Activated CD4-positive, alpha-beta T cell treated with anti-CD3 and anti-CD28 coated beads, Interleukin-2, amount 50 U/mL, for 4 hours (primary cell): ENCODE measurements around the gene HDAC11.
A peak's percentile ranks its signal among the peaks of the same experiment; 100 is the strongest.
"Not testable (repeated sequence)": the region's sequence is repeated elsewhere in the genome, so short reads cannot be mapped to it uniquely, and the experiment has no call there.

Experiments
- DNase-seq, 2 experiments: peaks; one replicate each; pipeline ENCODE4 v3.0.0-alpha.2; 2020

Gene HDAC11

GRCh38 chr3:13493867-13494441, 13.8 kb downstream of the HDAC11 start:
- no peak for DNase-seq

- no peak for DNase-seq
Observed at GRCh38 chr3:13494463-13495350, 14.6 kb downstream of the HDAC11 start.

- no peak for DNase-seq
Observed at GRCh38 chr3:13495351-13495813, 15.3 kb downstream of the HDAC11 start.

GRCh38 chr3:13495921-13496723, 16.0 kb downstream of the HDAC11 start:
- DNase-seq = peak; percentile 57 to 62

- no peak for DNase-seq
Observed at GRCh38 chr3:13496879-13497278, 16.8 kb downstream of the HDAC11 start.

- no peak for DNase-seq
Observed at GRCh38 chr3:13497386-13497785, 17.3 kb downstream of the HDAC11 start.

- no peak for DNase-seq
Observed at GRCh38 chr3:13498354-13499060, 18.4 kb downstream of the HDAC11 start.

GRCh38 chr3:13499246-13499645, 19.1 kb downstream of the HDAC11 start:
- DNase-seq = not testable (repeated sequence)

- DNase-seq = no peak
Observed at GRCh38 chr3:13500133-13500885, 20.2 kb downstream of the HDAC11 start.

GRCh38 chr3:13501056-13501455, 20.9 kb downstream of the HDAC11 start:
- DNase-seq = no peak

GRCh38 chr3:13501521-13501920, 21.4 kb downstream of the HDAC11 start:
- no peak for DNase-seq

GRCh38 chr3:13501958-13502790, 22.1 kb downstream of the HDAC11 start:
- DNase-seq = no peak

GRCh38 chr3:13502791-13503060, 22.6 kb downstream of the HDAC11 start:
- DNase-seq = no peak

GRCh38 chr3:13504161-13504831, 24.2 kb downstream of the HDAC11 start:
- DNase-seq = no peak

GRCh38 chr3:13505147-13506130, 25.3 kb downstream of the HDAC11 start:
- DNase-seq = no peak

- DNase-seq = no peak
Observed at GRCh38 chr3:13506239-13506638, 26.1 kb downstream of the HDAC11 start.

- no peak for DNase-seq
Observed at GRCh38 chr3:13506680-13507079, 26.6 kb downstream of the HDAC11 start.

- no peak for DNase-seq
Observed at GRCh38 chr3:13507247-13507569, 27.1 kb downstream of the HDAC11 start.

GRCh38 chr3:13507570-13508339, 27.6 kb downstream of the HDAC11 start:
- DNase-seq = no peak
